Stimulated activated CD8-positive, alpha-beta memory T cell treated with anti-CD3 and anti-CD28 coated beads, Interleukin-12 subunit alpha, Interleukin-12 subunit beta, amount 100 ng/mL, for 1 hour (primary cell): Measurements from ENCODE around the gene SLC1A4.
"Not testable (repeated sequence)": the region's sequence is repeated elsewhere in the genome, so short reads cannot be mapped to it uniquely, and the experiment has no call there.

Experiments
- DNase-seq: peaks from one replicate; pipeline ENCODE4 v3.0.0-alpha.2; 2020; ENCODE audit warnings: low read depth

The SLC1A4 gene

DNA sequence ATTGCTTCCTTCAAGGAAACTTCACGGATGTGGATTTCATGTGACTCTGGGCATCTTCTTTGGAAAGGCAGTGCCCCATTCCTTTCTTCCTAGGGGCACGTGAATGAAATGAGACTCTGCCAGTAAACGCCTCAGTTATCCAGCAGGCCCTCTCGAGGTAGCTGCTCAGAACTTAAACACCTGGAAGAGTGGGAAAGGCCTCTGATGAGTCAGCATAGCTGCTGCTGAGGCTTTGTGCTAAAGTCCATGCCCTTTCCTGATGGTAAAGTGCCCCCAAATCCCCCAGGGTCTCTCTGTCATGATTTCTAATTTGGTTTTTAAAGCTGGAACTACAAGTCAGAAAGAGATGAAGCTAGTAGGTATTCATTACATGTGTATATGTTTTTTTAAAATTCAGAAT lies 3.8 kb downstream of the SLC1A4 start:
- no peak for DNase-seq

DNA sequence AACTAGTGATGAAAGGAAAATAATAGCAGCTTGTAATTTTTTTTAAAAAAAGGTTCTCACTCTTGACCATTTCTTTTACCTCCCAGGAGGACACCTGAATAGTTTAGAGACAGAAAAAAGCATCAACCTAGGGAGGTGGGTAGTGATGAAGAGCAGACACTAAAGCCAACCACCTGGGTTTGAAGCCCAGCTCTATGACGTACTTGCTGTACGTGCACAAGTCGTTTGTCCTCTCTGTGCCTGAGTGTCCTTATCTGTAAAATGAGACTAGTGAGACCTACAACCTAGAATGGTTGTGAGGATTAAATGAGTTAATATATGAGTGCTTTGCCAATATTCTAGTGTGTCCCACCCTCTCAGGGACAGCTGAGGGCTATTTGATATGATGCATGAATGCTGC lies 5.8 kb downstream of the SLC1A4 start:
- no peak for DNase-seq

DNA sequence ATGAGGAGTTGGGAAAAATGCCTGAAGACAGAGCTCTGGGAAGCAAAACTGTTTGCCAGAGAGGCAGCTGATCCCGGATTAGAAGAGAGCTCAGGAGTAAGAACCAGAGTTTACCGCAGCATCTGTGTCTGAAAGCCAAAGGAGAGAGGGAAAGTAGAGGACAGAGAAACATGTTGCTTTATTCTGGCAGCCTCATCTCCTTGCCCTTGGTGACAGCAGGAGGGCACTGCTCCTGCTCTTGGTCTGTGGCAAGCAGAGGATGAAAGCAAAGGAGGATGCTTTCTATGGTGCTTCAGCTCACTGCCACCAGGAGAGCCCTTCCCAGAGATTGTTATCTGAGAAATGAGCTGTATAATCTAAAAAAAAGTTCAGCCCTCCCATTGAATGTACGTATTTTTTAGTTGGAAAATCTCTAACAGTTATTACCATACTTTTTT lies 7.7 kb downstream of the SLC1A4 start:
- DNase-seq = no peak

DNA sequence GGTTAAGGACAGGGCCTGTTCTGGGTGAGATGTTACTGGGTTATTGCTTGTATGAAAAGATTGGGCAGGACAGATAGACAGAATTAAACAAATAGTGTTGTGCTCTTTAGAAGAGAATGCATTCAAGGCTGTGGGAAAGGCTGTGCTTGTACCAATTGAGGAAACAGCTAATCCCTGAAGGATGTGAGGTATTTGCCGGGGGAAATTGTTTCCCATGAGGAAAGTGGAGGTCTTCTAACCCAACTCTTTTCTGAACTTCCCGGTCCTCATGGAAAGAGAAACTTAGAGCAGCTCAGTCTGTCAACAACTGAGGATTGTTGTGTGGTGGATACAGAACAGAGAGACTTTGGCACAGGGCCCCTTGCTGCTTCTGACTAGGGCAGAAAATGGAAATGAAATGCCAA lies 9.5 kb downstream of the SLC1A4 start:
- no peak for DNase-seq

DNA sequence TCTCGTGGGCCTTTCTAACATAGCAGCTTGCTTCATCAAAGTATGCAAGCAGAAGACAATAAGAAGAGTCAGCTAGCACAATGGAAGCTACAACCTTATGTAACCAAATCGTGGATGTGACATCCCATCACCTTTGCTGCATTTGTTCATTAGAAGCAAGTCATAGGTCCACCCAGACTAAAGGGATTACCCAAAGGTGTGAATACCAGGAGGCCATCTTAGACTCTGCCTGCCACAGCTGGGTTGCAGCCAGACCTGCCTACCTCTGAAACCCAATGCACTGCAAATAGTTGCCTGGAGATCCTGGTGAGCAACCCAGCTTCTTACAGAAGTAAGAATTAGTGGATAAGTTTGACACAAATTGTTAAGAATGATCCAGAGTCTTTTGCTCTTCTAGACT lies 10.6 kb downstream of the SLC1A4 start:
- DNase-seq = no peak

DNA sequence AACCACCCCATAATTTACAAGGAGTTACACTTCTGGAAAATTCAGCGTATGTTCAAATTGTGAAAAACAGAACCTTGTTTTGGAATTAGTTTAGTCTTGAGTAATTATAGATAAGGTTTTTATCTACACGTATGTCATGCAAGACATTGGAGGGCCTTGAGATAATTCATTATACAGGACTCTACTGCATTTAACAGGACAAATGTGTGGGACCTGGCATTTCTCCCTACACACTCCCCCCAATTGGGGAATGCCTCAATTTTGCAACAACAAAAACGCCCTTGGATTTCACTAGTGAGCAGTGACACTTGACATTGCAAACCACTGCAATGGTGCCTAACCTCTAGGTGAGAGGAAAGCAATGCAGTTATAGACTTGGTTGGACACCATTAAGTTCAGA lies 11.4 kb downstream of the SLC1A4 start:
- DNase-seq = no peak

DNA sequence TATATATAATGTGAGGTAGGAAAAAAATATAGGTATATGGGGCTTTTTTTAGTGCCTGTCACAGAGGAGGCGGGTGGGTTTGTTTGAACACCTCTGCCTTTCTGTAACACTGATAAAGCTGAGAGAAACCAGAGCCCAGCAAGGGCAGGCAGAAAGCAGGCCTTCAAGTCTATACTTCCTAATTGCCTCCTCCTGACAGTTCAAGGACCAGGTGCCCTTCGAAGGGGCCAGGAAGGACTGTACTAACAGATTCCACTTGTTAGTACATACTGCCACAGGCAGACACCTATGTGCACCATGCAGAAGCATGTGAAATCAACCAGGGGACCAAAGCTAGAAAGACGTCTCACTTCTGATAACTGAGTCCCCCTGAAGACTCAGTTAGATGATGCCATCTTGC lies 13.8 kb downstream of the SLC1A4 start:
- DNase-seq = no peak

DNA sequence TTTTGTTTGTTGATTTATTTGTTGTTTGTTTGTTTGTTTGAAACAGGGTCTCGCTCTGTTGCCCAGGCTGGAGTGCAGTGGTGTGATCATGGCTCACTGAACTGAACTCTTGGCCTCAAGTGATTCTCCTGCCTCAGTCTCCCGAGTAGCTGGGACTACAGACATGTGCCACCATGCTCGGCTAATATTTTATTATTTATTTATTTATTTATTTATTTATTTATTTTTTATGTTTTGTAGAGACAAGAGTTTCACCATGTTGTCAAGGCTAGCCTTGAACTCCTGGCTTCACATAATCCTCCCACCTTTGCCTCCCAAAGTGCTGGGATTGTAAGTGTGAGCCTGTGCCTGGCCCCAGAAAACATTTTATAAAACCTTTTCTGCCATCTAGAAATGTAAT lies 15.0 kb downstream of the SLC1A4 start:
- not testable (repeated sequence) for DNase-seq

DNA sequence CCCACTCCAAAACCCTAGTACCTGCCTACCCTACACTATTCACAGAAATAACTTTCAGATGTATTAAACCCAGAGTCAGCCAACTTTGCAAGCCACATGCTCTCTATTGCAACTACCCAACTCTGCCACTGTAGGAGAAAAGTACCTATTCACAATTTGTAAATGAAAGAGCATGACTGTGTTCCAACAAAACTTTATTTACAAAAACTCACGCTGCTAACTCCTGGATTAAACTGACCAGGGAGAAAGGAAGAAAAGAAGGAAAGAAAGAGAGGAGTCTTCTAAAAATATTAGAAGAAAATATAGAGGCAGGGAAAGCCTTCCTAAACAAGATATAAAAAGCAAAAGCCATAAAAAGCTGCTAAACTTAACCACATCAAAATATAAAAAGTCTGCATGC lies 24.6 kb downstream of the SLC1A4 start:
- no peak for DNase-seq

DNA sequence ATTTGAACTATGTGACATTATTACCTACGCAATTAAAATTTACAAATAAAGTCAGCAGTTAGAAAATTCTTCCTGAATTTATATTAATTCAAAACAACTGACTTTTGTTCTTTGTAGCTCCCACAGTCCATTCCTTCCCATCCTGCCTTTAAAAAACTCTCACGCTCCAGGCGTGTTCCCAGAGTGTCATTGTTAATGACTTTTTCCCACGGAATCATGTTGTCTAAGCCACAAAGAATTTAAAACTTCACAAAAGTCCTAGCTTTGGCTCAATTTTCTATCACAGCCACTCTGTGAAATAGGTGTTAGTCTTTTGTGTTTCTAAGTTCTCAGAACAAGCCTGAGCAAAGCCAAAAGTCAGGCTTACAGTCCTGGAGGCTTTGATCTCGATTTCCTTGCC lies 26.5 kb downstream of the SLC1A4 start:
- no peak for DNase-seq

DNA sequence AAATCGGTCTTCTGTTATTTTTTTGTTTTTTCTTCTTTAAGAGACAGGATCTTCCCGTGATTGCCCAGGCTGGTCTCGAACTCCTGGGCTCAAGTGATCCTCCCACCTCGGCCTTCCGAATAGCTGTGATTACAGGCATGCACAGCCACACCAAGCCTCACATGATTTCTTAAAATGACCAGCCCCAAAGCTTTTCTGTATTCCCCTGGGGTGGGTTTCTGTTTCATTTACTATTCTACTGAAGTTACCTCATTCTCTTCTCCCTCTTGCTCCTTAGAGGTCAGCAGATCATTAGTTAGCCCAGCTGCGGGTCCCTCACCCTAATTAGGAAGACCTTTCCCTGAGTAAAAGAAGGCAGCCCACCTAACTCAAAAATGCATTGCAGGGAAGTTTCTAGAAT lies 27.6 kb downstream of the SLC1A4 start:
- no peak for DNase-seq

DNA sequence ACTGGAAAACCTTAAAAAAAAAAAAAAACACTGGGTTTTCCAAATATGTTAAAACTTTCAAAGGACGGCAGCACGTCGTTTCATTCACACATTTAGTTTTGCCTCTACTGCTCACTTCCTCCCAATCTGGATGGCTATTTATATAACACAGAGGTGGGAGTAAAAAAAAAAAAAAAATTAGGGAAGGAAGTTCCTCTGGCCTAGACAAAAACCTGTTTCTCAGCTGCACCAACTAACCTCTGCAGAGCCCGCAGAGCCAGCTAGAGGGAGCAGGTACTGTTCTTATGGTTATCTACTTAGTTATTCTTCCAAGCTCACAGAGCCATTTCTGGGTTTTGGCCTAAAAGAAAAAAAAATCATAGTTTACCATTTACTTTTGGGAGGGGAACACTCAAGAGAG lies 28.1 kb downstream of the SLC1A4 start:
- no peak for DNase-seq

DNA sequence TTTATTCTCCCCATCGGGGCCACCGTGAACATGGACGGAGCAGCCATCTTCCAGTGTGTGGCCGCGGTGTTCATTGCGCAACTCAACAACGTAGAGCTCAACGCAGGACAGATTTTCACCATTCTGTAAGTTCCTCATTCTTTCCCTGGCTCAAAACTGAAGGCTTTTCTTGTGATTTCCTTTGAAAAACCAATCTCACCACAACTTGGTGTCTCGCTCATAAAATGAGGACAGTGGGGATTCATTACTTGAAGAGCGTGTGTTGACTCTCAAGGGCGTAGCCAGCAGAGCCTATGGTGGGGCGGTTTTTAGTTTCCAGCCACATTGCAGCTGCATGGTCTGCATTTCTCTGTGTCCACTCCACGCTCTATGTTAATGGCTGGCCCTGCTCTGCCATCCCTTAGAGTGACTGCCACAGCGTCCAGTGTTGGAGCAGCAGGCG lies 29.0 kb downstream of the SLC1A4 start:
- no peak for DNase-seq

DNA sequence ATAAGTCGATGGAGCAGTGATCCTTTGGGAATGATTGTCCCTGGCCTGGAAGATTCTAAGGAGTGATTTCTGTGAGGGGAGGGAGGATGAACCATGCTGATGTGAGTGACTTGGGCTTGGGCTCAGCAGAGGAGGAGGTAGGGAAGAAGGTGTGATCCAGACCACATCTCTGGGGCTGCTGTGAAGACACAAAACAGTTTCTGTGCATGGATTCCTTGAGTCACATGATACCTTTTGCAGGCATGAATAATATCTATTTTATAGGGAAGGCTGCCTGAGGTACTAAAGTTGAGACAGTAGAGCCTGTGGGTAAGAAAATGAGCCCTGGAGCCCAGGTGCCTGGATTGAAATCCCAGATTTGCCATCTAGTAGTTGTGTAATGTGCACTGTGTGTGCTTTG lies 29.8 kb downstream of the SLC1A4 start:
- no peak for DNase-seq

DNA sequence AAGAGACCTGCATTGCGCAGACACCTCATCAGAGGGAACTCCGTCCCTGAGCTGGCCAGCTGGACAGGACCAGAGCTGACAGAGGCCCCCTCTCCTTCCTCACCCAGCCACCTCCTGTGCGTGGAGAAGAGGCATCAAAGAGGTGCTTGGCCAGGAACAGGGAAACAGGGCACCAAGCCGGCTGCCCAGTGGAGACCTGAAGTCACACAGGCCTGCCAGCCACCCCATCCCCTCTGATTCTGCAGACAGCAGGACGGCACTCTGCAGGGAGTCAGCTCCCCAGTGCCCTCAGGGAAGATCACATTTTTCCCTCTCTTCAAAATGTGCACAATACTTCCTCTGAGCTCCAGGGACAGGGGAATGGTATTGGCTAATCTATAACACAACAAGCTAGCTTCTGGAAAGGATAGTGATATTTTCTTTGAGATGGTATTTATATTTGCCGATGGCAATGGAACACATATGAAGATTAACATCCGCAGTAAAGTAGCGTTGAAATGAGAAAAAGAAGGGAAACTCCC lies 30.5 kb downstream of the SLC1A4 start:
- DNase-seq = no peak

DNA sequence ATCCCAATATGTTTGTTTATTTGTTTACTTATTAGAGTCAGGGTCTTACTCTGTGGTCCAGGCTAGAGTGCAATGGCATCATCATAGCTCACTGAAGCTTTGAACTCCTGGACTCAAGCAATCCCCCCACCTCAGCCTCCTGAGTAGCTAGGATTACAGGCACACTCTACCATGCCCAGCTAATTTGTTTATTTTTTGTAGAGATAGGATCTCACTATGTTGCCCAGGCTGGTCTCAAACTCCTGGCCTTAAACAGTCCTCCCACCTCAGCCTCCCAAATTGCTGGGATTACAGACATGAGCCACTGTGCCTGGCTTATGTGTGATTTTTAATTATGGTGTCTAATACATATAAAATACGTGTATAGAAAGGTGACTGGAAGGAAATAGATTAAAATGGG lies 31.1 kb downstream of the SLC1A4 start:
- not testable (repeated sequence) for DNase-seq

DNA sequence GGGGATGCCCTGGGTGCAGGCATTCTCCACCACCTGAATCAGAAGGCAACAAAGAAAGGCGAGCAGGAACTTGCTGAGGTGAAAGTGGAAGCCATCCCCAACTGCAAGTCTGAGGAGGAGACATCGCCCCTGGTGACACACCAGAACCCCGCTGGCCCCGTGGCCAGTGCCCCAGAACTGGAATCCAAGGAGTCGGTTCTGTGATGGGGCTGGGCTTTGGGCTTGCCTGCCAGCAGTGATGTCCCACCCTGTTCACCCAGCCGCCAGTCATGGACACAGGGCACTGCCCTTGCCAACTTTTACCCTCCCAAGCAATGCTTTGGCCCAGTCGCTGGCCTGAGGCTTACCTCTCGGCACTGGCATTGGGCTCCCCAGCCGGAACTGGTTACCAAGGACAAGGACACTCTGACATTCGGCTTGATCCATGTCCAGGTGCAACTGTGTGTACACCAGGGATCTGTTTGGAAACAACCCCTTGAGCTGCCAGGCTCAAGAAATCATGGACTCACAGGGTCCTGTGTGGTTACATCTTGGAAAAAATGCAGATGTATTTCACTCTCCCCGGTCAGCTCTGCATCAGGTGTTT lies 31.8 kb downstream of the SLC1A4 start:
- DNase-seq = no peak

DNA sequence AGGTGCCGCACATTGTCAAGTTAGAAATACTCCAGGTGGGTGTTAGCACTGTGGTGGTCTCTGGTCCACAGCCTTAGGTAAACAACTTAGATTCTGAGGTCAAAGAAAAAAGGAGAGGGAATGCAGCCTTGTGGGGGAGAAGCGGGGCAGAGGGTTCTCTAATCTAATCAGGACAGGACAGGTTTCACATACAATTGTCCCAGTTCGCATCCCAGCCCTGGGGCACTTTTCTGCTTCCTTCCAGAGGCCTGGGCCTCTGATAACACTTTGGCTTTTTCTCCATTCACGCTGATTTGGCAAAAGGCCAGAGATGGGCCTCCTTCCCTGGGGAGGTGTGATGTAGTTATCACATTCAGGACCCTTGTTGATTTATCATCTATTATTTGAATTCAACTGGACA lies 32.5 kb downstream of the SLC1A4 start:
- DNase-seq = no peak

DNA sequence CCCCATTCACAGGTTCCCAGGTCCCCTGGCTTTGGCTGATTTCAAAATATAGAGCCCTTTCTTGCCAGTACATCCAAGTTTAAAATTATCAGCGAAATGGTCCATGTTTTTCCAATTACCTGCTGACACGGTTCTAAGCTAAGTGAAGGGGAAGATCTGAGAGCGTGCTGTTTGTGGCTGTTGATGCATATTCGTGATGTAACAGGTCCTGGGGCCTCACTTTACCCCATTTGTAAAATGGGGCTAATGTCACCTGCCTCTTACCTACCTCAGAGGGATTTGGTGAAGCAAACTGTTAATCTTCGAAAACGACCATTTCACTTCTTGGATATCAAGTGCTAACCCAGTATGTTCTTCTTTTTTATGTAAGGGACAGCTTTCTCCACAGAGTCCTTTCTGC lies 33.0 kb downstream of the SLC1A4 start:
- DNase-seq = no peak

DNA sequence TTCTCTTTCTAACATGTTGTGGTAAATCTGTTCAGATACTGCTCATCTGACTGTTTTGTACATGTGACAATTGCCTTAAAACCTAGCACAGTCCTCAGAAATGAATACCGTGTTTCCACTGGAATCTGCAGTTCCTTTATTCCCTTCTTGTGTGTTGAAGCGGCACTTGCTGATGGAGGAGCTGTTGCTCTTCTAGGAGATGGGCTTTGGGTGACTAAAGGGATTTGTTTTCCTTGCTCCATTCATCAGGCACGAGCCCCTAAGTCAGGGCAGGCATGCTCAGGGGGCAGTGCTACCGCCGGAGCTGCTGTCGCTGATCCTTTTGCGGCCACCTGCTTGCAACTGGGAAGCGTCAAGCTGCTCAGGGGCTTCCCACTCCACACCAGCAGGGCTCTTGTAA lies 34.5 kb downstream of the SLC1A4 start:
- DNase-seq = no peak

DNA sequence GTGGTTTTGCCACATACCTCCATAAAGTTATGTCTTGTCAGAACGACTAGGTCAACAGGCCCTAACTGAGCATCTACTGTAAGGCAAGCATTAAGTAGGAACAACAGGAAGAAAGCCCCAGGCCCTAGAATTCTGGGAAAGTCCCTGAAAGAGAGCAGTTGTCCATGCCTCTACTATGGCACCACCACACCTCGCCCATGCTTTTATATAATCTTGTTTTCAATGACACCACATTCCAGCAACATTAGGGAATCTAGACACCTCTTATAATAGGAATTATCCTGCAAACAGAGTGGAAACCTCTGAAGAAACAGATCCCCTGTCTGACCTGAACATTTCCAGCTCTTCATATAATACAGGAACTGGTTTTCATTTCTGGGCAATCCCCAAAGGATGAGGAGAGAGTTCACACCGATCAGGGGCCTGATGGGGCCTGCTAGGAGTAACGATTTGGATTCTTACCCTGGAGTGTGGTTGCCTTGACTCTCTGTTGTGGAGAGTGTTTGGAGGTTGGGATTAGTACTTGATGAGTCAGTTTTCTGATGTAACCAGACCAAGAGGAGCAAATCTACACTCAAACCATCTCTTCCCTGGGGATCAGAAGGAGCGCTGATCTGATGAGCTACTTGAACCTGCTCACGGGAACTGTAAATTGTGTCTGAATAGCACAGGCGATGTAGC lies 35.1 kb downstream of the SLC1A4 start:
- no peak for DNase-seq

DNA sequence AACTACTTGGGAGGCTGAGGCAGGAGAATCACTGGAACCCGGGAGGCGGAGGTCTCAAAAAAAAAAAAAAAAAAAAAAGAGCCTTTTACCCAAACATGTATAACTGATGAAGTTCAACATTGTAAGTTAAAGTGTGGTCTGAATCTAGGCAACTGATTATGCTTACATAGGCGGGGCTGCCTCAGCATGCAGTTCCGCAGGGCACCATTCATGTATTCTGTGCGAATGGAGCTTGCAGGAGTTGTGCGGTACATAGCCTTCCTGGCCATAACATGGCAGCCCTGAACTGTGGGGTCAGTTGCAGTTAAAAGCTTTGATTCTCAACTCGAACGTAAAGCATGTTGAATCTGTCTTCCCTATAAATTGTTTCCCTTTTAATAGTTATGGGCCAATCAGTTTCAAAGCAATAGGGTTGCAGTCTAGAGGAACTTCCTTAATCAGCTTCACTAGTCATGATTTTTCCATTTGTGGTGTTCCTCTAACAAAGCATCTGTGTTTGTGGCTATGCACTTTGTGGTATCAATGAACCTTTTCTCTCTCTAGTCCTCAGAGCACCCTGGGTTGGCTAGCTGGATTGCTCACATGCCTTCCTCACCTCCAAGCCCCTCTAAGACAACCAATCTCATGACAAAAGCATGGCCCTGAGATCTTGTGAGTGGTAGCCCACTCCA lies 36.4 kb downstream of the SLC1A4 start:
- no peak for DNase-seq

DNA sequence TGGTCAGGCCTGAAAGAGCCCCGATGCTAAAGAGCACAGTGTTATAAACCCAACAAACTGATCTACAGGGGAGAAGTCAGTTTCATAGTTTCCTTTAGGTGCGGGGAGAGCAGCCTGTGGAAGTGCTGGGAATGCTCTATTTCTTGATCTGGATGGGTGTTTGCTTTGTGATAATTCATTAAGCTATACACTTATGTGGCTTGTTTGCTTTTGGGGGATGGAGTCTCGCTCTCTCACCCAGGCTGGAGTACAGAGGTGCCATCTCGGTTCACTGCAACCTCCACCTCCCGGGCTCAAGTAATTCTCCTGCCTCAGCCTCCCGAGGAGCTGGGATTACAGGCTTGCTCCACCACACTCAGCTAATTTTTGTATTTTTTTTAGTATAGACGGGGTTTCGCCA lies 37.0 kb downstream of the SLC1A4 start:
- no peak for DNase-seq
